GM19452 (cell line): Measurements from ENCODE around the gene ROR1.
"Not testable (repeated sequence)": the region's sequence is repeated elsewhere in the genome, so short reads cannot be mapped to it uniquely, and the experiment has no call there.

Experiments
- ATAC-seq: cut with Tn5 transposase; IDR thresholded peaks from one replicate; pipeline ENCODE4 v1.9.1; 2021; ENCODE audit not compliant: unreplicated experiment

ROR1 gene

GRCh38 chr1:63792152-63792551, 18.3 kb downstream of the ROR1 start:
- no peak for ATAC-seq

GRCh38 chr1:63793741-63794240, 20.0 kb downstream of the ROR1 start:
- ATAC-seq = no peak

- no peak for ATAC-seq
Measured at GRCh38 chr1:63794354-63794753, 20.5 kb downstream of the ROR1 start.

- ATAC-seq = no peak
Measured at GRCh38 chr1:63794939-63795378, 21.1 kb downstream of the ROR1 start.

- ATAC-seq = no peak
Measured at GRCh38 chr1:63795455-63795854, 21.6 kb downstream of the ROR1 start.

GRCh38 chr1:63797056-63797726, 23.4 kb downstream of the ROR1 start:
- no peak for ATAC-seq

- no peak for ATAC-seq
Measured at GRCh38 chr1:63798284-63798683, 24.5 kb downstream of the ROR1 start.

- ATAC-seq = no peak
Measured at GRCh38 chr1:63799307-63799706, 25.5 kb downstream of the ROR1 start.

GRCh38 chr1:63799820-63800219, 26.0 kb downstream of the ROR1 start:
- no peak for ATAC-seq

GRCh38 chr1:63802109-63802508, 28.3 kb downstream of the ROR1 start:
- ATAC-seq = no peak

- no peak for ATAC-seq
Measured at GRCh38 chr1:63804829-63805484, 31.1 kb downstream of the ROR1 start.

GRCh38 chr1:63807046-63807445, 33.2 kb downstream of the ROR1 start:
- ATAC-seq = no peak

- no peak for ATAC-seq
Measured at GRCh38 chr1:63810936-63811469, 37.2 kb downstream of the ROR1 start.

- no peak for ATAC-seq
Measured at GRCh38 chr1:63812071-63812700, 38.4 kb downstream of the ROR1 start.

- no peak for ATAC-seq
Measured at GRCh38 chr1:63813829-63814277, 40.0 kb downstream of the ROR1 start.

GRCh38 chr1:63816217-63816815, 42.5 kb downstream of the ROR1 start:
- ATAC-seq = not testable (repeated sequence)

GRCh38 chr1:63817152-63817667, 43.4 kb downstream of the ROR1 start:
- ATAC-seq = no peak

- ATAC-seq = no peak
Measured at GRCh38 chr1:63817700-63818099, 43.9 kb downstream of the ROR1 start.

GRCh38 chr1:63818567-63819325, 44.9 kb downstream of the ROR1 start:
- no peak for ATAC-seq

- ATAC-seq = no peak
Measured at GRCh38 chr1:63819795-63820194, 46.0 kb downstream of the ROR1 start.
